22Rv1 (cell line): Measurements from ENCODE around the gene DNM3.

Experiments
- H3K27ac ChIP-seq: fragments of 450-650 bp; 2 replicates; pipeline ENCODE4 v1.5.1; 2017
- ZFX ChIP-seq: fragments of 450-650 bp; IDR thresholded peaks from 2 replicates; pipeline ENCODE4 v1.6.1; 2017; ENCODE audit warnings: antibody characterized with exemption, borderline replicate concordance
- TF ChIP-seq, protein P1 (sequence below): fragments of 450-650 bp; IDR thresholded peaks from 2 replicates; pipeline ENCODE4 v1.5.1; 2017; ENCODE audit warnings: mild to moderate bottlenecking

Gene DNM3

DNA sequence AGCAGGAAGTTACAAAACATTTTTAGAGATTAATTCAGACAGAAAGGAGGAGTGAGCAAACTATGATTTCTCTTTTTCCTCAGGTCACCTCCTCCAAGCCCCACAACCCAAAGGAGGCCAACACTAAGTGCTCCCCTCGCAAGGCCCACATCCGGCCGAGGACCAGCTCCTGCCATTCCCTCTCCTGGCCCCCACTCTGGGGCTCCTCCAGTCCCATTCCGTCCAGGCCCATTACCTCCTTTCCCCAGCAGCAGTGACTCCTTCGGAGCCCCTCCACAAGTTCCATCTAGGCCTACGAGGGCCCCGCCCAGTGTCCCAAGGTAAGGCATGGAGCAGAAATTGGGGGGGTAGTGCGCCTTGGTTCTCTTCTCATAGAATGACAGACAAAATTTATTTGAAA lies 547.2 kb downstream of the DNM3 start:
- TF ChIP-seq ZFX: no peak
- TF ChIP-seq, protein P1, sequence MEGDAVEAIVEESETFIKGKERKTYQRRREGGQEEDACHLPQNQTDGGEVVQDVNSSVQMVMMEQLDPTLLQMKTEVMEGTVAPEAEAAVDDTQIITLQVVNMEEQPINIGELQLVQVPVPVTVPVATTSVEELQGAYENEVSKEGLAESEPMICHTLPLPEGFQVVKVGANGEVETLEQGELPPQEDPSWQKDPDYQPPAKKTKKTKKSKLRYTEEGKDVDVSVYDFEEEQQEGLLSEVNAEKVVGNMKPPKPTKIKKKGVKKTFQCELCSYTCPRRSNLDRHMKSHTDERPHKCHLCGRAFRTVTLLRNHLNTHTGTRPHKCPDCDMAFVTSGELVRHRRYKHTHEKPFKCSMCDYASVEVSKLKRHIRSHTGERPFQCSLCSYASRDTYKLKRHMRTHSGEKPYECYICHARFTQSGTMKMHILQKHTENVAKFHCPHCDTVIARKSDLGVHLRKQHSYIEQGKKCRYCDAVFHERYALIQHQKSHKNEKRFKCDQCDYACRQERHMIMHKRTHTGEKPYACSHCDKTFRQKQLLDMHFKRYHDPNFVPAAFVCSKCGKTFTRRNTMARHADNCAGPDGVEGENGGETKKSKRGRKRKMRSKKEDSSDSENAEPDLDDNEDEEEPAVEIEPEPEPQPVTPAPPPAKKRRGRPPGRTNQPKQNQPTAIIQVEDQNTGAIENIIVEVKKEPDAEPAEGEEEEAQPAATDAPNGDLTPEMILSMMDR: no peak
- H3K27ac ChIP-seq: no peak overlapping the region

DNA sequence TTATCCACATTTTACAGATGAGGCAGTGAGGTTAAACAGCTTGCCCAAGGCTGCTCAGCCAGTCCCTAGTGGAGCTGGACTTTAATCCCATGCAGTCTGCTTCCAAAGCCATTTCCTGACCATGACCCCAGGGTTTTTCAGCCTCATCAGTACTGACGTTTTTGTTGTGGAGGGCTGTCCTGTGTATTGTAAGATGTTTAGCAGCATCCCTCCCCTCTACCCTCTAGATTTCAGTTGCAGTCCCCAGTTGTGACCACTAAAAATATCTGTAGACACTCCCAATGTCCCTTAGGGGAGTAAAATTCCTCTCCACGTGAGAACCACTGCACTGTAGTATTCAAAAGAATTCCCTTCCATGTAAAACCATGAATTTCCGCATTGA lies 549.0 kb downstream of the DNM3 start:
- no peak overlapping the region for H3K27ac ChIP-seq
- TF ChIP-seq, protein P1: no peak
- no peak for TF ChIP-seq ZFX

DNA sequence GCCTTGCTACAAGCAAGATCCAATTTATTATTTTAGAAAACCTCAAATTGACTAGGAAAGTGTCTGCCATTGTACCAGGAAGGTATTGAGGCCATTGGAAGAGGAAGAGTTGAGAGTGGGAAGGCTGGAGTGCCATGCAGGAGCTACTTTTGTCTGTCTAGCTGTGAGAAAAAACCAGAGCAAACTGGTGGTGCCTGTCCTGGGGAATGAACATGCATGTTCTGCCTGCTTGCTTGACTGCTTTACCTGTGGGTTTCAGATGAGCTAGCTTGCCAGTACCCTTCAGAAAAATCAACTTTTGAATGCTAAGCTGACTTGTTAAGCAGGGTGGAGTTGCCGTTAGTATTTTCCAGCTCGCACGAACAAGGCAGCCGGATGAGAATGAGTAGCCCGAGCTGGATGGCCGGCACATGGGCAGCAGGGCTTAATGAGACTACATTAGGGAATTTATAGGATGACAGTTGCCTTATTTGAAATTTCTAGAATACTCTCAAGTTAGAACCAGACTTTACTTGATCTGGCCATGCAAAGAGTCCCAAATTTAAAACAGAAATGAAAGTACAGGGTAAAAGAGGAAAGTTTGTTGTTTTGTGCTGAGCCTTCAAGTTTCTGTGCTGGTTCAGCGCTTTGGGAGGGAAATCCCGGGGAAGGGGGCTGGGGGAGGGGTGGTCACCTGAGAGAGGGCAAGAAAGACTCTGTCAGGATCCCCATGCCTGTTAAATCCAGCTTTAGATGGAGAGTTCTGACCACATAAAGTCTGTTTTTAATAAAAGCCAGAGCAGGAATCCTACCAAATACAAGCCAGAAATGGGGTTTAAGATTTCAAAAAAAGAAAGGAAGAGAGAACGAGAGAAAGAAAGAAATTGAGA lies 549.6 kb downstream of the DNM3 start:
- no peak overlapping the region for H3K27ac ChIP-seq
- TF ChIP-seq ZFX: no peak
- TF ChIP-seq, protein P1: no peak

DNA sequence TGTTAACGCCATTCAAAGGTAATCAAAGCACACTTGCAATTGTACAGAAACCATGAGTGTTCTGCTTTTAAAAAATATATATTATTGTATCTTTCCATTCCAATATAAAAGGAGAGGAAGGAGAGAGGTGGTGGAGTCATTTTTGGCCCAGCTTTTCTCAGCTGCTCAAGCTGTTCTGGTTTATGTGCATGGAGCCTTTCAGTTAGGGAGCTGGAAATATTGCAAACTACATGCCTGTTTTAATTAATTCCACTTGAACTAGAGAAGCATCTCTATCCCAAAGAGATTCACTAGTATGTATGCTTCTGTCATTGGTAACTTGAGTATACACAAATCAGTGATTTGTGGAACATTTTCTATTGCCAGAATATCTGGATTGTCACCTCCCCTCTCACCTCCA lies 550.7 kb downstream of the DNM3 start:
- H3K27ac ChIP-seq: no peak overlapping the region
- TF ChIP-seq, protein P1: no peak
- TF ChIP-seq ZFX: no peak

DNA sequence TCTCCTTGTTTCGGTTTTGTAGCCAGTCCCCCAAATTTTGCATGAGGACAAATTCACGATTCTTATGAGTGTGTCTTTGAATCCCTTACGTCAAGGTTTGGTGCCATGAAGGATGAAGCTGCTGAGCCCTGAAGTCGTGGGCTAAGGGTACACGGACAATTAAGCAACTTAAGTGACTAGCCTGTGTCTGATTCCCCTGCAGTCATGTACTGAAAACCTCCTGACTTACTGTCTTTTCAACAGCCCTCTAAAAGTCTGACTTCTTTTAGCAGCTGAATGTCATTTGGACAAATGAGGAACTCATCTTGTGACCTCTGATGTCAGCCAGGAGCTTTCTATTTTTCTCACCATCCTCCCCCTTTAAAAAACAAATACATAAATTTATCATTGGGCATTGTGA lies 552.1 kb downstream of the DNM3 start:
- no peak overlapping the region for H3K27ac ChIP-seq
- TF ChIP-seq, protein P1: no peak

DNA sequence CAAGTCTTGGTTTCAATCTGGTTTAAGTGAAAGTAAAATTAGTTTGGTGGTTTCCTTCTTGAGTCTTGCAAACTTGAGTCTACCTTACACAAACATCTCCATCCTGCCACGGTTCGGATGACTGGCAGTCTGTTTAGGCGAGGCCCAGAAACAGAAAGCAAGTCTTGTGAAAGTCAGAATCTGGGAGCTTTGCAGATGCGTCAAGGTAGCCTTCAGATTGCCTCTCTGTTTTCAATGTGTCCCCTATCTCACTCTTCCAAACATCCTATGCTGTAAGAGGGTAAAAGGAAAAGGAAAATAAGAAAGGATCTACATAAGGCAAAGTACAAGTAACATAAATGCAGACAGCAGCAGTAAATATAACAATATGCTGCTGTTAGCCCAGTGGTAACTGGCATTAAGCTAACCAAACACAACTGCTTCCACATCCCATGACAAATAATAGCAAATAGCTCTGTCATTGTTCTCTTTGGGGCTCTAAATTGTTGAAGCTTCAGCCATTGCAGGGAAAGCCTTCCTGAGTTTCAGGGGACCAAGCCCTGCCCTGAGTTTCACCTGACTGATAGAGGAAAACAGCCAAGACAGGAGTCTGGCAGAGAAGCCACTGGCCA lies 552.9 kb downstream of the DNM3 start:
- no peak overlapping the region for H3K27ac ChIP-seq
- no peak for TF ChIP-seq ZFX
- TF ChIP-seq, protein P1: no peak

DNA sequence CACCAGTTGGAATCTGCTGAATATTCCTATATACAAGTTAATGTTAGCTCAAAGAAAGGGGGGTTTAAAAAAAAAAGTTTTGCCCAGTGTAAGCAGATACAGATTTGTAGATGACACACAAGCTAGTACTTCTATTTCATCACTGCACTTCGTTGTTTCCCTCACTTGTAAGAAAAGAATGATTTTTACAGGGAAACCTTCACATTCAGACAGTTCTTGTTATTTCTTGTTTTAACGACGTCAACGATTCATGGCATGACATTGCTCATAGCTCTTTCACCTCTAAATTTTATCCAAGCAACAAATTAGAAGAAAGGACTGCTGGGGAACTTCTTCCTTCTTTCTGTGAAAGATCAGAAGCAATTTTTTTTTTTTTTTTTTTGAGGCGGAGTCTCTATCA lies 553.5 kb downstream of the DNM3 start:
- TF ChIP-seq, protein P1: no peak
- no peak for TF ChIP-seq ZFX
- H3K27ac ChIP-seq: no peak overlapping the region
